ENCODE data around the gene COX7A2L. TPM values are rescaled to one million over a fixed set of nuclear protein-coding genes. Genes with fewer than 3 reads are reported as not detected.
A peak's percentile ranks its signal among the peaks of the same experiment; 100 is the strongest.

COX7A2L gene
- total and polyA plus RNA-seq, 2 of the 8 experiments (the other 6 are each of a cell fraction or from before 2014, with no cell fraction given) = 85.6 to 114 TPM

DNA sequence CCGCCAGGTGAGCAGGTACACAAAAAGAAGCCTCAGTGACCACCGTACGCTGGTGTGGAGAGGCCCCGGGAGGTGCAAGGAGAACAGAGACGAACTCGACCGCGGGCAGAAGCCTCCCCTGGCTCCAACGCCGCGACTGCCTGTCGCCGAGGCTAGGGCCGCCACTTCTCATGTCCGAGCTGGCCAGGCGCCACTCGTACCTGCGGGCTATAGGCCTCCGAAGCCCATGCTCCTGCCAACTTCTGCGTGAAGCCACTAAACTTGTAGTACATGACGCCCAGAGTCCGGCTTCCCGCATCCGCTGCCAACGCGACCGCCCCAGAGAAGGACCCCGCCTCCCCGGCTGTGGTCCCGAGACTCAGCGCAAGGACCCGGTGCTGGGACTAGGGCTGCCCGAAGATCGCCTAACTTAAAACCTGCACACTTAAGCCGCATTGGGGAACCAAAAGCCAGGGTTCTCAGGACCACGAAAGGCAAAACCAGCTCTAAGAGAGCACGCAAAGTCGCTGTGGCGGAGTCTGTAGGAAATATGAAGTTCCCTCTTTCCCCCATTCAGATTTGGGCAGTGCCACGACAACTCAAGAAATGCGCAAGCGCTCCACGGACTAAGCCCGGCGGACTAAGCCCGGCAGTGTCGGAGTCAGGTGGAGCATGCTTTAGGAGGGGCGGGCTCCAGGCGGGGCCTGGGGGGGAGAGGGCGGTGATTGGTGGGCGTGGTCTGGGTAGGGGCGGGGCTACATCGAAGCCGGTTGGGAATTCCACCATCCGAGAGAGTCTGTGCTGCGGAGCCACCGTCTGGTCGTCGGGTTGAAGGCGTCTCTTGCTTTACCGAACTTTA, at the start of gene COX7A2L (continued):
- TF ChIP-seq, protein P1, sequence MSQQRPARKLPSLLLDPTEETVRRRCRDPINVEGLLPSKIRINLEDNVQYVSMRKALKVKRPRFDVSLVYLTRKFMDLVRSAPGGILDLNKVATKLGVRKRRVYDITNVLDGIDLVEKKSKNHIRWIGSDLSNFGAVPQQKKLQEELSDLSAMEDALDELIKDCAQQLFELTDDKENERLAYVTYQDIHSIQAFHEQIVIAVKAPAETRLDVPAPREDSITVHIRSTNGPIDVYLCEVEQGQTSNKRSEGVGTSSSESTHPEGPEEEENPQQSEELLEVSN (IDR thresholded peaks at IDR 0.05) = no peak
- TF ChIP-seq POLR2A (IDR thresholded peaks at IDR 0.05; ENCODE audit: control extremely low read depth in 1 of 2, low read depth in 2 of 2, low read length in 2 of 2) (peak; percentile 81 to 82), MAFK (IDR thresholded peaks at IDR 0.05; ENCODE audit: low read depth, low read length) (no peak), CBX5 (IDR thresholded peaks at IDR 0.05; ENCODE audit: low read depth, low read length) (no peak), GTF2F1 (IDR thresholded peaks at IDR 0.05; ENCODE audit: borderline replicate concordance, low read depth, low read length) (no peak), POU5F1 (IDR thresholded peaks at IDR 0.05; ENCODE audit: low read depth, low read length) (no peak), CHD1 (IDR thresholded peaks at IDR 0.05; ENCODE audit: low read depth, low read length) (no peak), TAF7 (optimal IDR thresholded peaks at IDR 0.05; ENCODE audit: borderline replicate concordance, low read depth, low read length) (no peak), HDAC2 (IDR thresholded peaks at IDR 0.05; ENCODE audit: borderline replicate concordance in 1 of 2, low read depth in 2 of 2, low read length in 2 of 2) (no peak), FOSL1 (IDR thresholded peaks at IDR 0.05; ENCODE audit: insufficient read depth, low read depth, low read length) (no peak), RFX5 (IDR thresholded peaks at IDR 0.05; ENCODE audit: borderline replicate concordance, low read depth, low read length) (no peak), POLR2AphosphoS5 (IDR thresholded peaks at IDR 0.05; ENCODE audit: low read depth, low read length) (peak; percentile 73), NRF1 (IDR thresholded peaks at IDR 0.05; ENCODE audit: low read depth, low read length) (peak; percentile 49), TBP (IDR thresholded peaks at IDR 0.05; ENCODE audit: low read depth, low read length) (peak; percentile 75), NANOG (IDR thresholded peaks at IDR 0.05; ENCODE audit: insufficient read depth, low read depth, low read length, poor library complexity, severe bottlenecking) (peak; percentile 16), CEBPB (IDR thresholded peaks at IDR 0.05; ENCODE audit: low read depth, low read length) (no peak), CHD2 (IDR thresholded peaks at IDR 0.05; ENCODE audit: low read length) (0 out of 2 replicates have a peak, but pooled peaks have one; percentile 15), SIN3A (conservative IDR thresholded peaks at IDR 0.05 in 1 of 2, IDR thresholded peaks at IDR 0.05 in 1 of 2; ENCODE audit: low read depth in 1 of 2, low read length in 2 of 2) (peak in 1 of 2 experiments; percentile 82; a peak in 2 of 4 replicates), TCF12 (IDR thresholded peaks at IDR 0.05; ENCODE audit: low read depth, low read length) (no peak), SRF (IDR thresholded peaks at IDR 0.05; ENCODE audit: low read depth, low read length) (peak; percentile 48; the same call in 1 of the 2 replicates), SAP30 (IDR thresholded peaks at IDR 0.05; ENCODE audit: insufficient read depth, insufficient replicate concordance, low read length) (no peak), SP2 (IDR thresholded peaks at IDR 0.05; ENCODE audit: low read length) (no peak)
- TF ChIP-seq, protein P2, sequence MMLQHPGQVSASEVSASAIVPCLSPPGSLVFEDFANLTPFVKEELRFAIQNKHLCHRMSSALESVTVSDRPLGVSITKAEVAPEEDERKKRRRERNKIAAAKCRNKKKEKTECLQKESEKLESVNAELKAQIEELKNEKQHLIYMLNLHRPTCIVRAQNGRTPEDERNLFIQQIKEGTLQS (IDR thresholded peaks at IDR 0.05; ENCODE audit: insufficient read depth, low read depth, low read length) = peak; percentile 36; the same call in 1 of the 2 replicates

Measured in H1 (cell line).